Cerebellar nuclear complex (tissue), 1 donor: ENCODE measurements around the gene KCNH2.

ENCODE experiments used
- DNase-seq, 2 experiments: peaks; one replicate each; lab custom pipeline; 2025; lab: John Stamatoyannopoulos, UW

Gene KCNH2

GRCh38 chr7:150904011-150904909 lies 73.9 kb downstream of the KCNH2 start:
- no peak for DNase-seq

DNA sequence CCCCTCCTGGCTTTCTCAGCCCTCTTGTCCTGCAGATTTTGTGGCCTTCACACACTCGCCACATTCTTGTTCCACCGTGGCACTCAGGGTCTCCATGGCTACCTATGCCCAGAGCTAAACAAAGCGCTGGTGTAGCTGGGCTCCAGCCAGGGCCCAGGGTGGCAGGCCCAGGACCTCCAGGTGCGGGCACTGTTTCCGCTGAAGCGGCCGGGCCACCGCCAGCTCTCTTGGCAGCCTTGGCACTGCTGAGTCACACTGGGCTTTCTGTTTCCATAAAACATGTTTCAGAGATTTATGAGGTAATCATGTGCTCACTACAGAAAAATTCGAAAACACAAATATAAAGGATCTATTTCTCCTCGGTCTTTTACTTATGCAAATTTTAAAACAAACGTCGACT lies 74.5 kb downstream of the KCNH2 start:
- DNase-seq = no peak

GRCh38 chr7:150902078-150903033 lies 75.8 kb downstream of the KCNH2 start:
- DNase-seq = no peak

- no peak for DNase-seq
Observed at GRCh38 chr7:150901160-150902035, 76.7 kb downstream of the KCNH2 start.

DNA sequence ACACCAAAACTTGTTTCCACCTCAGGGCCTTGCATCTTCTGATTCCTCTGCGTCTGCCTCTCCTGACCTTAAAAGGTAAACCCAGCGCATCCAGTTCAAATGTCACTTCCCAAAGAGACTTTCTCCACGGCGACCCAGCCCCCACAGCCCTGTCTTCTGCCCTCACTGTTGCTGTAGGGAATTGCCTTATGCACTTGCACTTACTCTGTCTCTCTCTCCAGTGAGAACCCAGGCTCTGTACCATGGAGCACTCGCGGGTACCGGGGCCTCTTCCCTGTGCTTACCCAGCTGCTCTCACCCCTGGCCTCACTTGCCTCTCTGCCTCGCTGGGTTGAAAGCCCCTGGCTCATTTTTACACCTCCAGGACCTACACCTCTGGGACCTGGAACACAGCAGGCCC lies 77.4 kb downstream of the KCNH2 start:
- no peak for DNase-seq

- peak in 1 of 2 experiments; percentile 50 for DNase-seq
Observed at GRCh38 chr7:150898475-150899011, 79.6 kb downstream of the KCNH2 start.

DNA sequence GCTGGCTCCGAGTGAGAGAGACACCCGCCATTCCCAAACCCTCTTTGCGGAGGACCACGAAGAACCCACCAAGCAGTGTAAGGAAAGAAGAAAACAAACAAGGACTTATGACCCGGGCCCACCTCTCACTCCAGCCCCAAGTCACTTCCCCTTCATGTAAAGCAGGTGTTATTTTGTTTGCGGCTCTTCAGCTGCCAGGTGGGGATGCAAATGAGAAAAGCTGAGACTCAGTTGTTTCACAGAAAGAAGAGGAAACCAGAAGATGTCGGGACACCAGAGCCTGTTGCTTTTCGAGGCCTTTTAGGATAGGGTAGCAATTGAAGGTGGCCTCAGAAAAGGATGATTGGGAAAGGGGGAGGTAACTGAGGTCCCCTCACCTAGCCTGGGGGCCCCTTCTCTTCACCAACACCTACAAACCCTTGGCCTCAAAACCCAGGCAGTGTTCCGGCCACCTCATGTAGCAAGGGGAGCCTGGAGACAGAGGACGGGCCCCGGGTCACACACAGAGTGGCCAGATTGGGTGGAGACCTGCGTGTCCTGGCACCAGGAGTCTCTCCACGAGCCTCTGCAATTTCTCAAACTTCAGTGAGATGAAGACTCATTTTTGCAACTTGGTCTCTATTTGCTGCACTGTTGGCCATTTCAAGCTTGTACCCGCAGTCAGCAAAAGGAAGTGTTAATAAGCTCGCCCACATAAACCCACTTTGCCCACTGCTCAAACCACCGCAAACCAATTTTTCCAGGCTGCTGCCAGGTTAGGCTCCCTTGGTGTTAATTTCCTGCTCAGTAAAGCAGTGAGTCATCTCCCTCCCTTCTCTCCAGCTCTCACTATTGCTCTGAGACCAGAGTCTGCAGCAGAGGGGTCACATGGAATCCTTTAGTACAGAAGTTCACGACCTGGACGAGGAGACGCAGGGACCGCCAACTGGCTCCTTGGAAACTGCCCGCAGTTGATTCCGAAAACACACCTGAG lies 80.3 kb downstream of the KCNH2 start:
- no peak for DNase-seq

- DNase-seq = no peak
Observed at GRCh38 chr7:150896562-150897209, 81.4 kb downstream of the KCNH2 start.

- no peak for DNase-seq
Observed at GRCh38 chr7:150895809-150896208, 82.3 kb downstream of the KCNH2 start.
